ENCODE data around the gene MOB1B. TPM values are rescaled to one million over a fixed set of nuclear protein-coding genes. Genes with fewer than 3 reads are reported as not detected.

Gene MOB1B
- total and polyA plus RNA-seq, 8 donors = 0.87 to 48.8 (median 4.6) TPM

GRCh38 chr4:70991596-70991995 is 89.4 kb downstream of the MOB1B start:
- intact Hi-C loops (cut with DNase I; ENCODE audit: low total_unique reads) = loop anchor here (10.0 kb wide), 1 partner anchor 147 kb away; no protein-coding TSS in a partner anchor
- DNase-seq = no peak
- H3K27ac ChIP-seq = no peak overlapping the region
- H3K36me3 ChIP-seq = no peaks in the 10 kb centered on the region
- 90 to 100% (median 93%) methylated on average over 2 of the region's 2 CpGs for WGBS, 5 donors
- no peaks in the 10 kb centered on the region for H3K27me3 ChIP-seq
- H3K9me3 ChIP-seq = no peaks in the 10 kb centered on the region
- H3K4me3 ChIP-seq = no peak overlapping the region
- TF ChIP-seq EP300 (IDR thresholded peaks at IDR 0.05) (no peak), POLR2AphosphoS5 (IDR thresholded peaks at IDR 0.05) (no peak), CTCF (IDR thresholded peaks at IDR 0.05) (no peak), POLR2A (IDR thresholded peaks at IDR 0.05) (no peak)
- peaks cover 11 to 37% (median 25%) of the 10 kb centered on the region in 4 donors for H3K4me1 ChIP-seq

DNA sequence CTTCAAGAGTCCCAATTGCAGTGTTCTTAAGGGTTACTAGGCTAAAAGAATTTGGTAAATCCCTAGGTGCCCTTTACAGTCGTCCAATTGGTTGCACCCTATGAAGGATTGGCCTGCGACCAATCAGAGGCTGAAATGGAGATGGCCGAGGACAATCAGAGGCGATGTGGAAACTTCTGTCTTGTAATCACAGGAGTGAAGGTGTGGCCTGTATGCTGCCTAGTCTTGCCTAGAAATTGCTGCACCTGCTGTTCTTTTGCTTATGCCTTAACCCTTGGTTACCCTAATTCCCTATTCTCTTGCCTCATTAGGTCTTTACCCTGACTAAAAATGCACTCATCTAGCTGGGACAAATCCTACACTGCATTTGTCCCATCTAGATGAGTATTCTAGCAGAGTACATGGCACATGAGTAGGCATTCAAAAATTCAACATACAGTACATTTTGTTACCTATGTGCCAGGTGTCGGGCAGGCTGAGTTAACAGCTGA is 90.3 kb downstream of the MOB1B start:
- Histone ChIP-seq H3K9me3 (no peaks in the 10 kb centered on the region), H3K27ac (peak overlapping the region in 4 of 5 donors; percentile 87 to 92 (median 90)), H3K27me3 (no peaks in the 10 kb centered on the region), H3K4me3 (peak overlapping the region; percentile 81 to 92 (median 86)), H3K4me1 (peaks cover 11 to 46% (median 30%) of the 10 kb centered on the region in 4 donors), H3K36me3 (no peaks in the 10 kb centered on the region)
- 49 to 71% (median 60%) methylated on average over 5 of the region's 5 CpGs for WGBS, 5 donors
- no peak for TF ChIP-seq EP300 (IDR thresholded peaks at IDR 0.05)
- TF ChIP-seq POLR2A (IDR thresholded peaks at IDR 0.05) = no peak
- peak in 1 of 2 donors; percentile 53 for DNase-seq
- intact Hi-C loops (cut with DNase I; ENCODE audit: low total_unique reads) = loop anchor here (10.0 kb wide), 1 partner anchor 148 kb away; no protein-coding TSS in a partner anchor

DNA sequence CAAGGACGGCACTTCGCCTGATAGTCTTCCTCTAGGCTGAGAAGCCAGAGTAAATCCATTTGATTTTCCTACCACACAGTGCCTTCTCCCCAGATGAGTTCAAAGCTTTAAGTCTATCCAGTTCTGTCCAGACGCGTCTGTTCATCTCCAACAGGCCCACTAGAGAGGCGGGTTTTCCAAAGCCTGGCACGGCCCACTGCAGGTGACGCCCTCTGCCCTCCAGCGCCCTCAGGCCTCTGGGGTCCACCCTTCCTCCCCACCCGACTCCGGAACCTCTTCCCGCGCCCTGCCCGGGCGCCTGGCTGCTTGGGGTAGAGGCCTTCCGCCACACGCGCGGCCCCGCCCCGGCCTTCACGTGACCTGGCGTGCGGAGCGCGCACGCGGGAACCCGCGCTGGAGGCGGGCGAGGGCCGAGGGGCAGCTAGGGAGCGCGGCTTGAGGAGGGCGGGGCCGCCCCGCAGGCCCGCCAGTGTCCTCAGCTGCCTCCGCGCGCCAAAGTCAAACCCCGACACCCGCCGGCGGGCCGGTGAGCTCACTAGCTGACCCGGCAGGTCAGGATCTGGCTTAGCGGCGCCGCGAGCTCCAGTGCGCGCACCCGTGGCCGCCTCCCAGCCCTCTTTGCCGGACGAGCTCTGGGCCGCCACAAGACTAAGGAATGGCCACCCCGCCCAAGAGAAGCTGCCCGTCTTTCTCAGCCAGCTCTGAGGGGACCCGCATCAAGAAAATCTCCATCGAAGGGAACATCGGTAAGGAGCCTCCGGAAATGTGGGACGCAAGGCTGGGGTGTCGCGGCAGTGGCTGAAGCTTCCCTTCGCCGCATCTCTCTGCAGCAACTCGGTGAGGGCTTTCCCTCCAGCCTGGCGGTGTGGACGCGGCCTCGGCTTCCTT is 91.3 kb downstream of the MOB1B start, which contains the start of gene DCK:
Gene DCK, plus strand, starts transcription at position 469 of the 888 bp plus-strand sequence. Its CDS starts 187 bp downstream, at position 656.
- no peaks in the 10 kb centered on the region for H3K9me3 ChIP-seq
- H3K27ac ChIP-seq = peak within 1 kb of the TSS; percentile 84 to 92 (median 90)
- H3K36me3 ChIP-seq = peaks cover 0 to 2% (median 0%) of the 10 kb centered on the region in 4 donors
- TF ChIP-seq CTCF (IDR thresholded peaks at IDR 0.05) (no peak), POLR2A (IDR thresholded peaks at IDR 0.05) (peak in 2 of 4 donors; percentile 32 to 75), EP300 (IDR thresholded peaks at IDR 0.05) (no peak), POLR2AphosphoS5 (IDR thresholded peaks at IDR 0.05) (peak; percentile 84 to 96 (median 87))
- intact Hi-C loops (cut with DNase I; ENCODE audit: low total_unique reads) = loop anchor here (10.0 kb wide), 1 partner anchor 149 kb away; no protein-coding TSS in a partner anchor
- WGBS, 5 donors = 0 to 1% (median 0%) methylated on average over 30 to 74 of the region's 74 CpGs
- peaks cover 11 to 53% (median 34%) of the 10 kb centered on the region in 4 donors for H3K4me1 ChIP-seq
- no peaks in the 10 kb centered on the region for H3K27me3 ChIP-seq
- H3K4me3 ChIP-seq = peak within 1 kb of the TSS; percentile 81 to 92 (median 86)
- DNase-seq = peak; percentile 93 to 97

GRCh38 chr4:70994069-70994366 is 91.8 kb downstream of the MOB1B start:
- WGBS, 5 donors = 1 to 4% (median 2%) methylated on average over 11 of the region's 11 CpGs
- no peaks in the 10 kb centered on the region for H3K27me3 ChIP-seq
- peak overlapping the region; percentile 81 to 92 (median 86) for H3K4me3 ChIP-seq
- intact Hi-C loops (cut with DNase I; ENCODE audit: low total_unique reads) = loop anchor here (10.0 kb wide), 1 partner anchor 149 kb away; no protein-coding TSS in a partner anchor
- no peak for TF ChIP-seq CTCF (IDR thresholded peaks at IDR 0.05)
- no peak for TF ChIP-seq EP300 (IDR thresholded peaks at IDR 0.05)
- no peak for TF ChIP-seq POLR2AphosphoS5 (IDR thresholded peaks at IDR 0.05)
- no peak for TF ChIP-seq POLR2A (IDR thresholded peaks at IDR 0.05)
- DNase-seq = no peak
- no peaks in the 10 kb centered on the region for H3K9me3 ChIP-seq
- peaks cover 11 to 53% (median 34%) of the 10 kb centered on the region in 4 donors for H3K4me1 ChIP-seq
- peak overlapping the region; percentile 84 to 92 (median 90) for H3K27ac ChIP-seq
- H3K36me3 ChIP-seq = peaks cover 0 to 8% (median under 1%) of the 10 kb centered on the region in 4 donors
